Activated CD8-positive, alpha-beta memory T cell treated with anti-CD3 and anti-CD28 coated beads, Interleukin-2, amount 50 U/mL, for 1 hour (primary cell): ENCODE data around the gene SH3PXD2A.
"Not testable (repeated sequence)": the region's sequence is repeated elsewhere in the genome, so short reads cannot be mapped to it uniquely, and the experiment has no call there.

Experiments
- DNase-seq: peaks from one replicate; pipeline ENCODE4 v3.0.0-alpha.2; 2020; ENCODE audit errors: extremely low read depth

The SH3PXD2A gene

GRCh38 chr10:103791291-103791690, 64.1 kb downstream of the SH3PXD2A start:
- DNase-seq: no peak

DNA sequence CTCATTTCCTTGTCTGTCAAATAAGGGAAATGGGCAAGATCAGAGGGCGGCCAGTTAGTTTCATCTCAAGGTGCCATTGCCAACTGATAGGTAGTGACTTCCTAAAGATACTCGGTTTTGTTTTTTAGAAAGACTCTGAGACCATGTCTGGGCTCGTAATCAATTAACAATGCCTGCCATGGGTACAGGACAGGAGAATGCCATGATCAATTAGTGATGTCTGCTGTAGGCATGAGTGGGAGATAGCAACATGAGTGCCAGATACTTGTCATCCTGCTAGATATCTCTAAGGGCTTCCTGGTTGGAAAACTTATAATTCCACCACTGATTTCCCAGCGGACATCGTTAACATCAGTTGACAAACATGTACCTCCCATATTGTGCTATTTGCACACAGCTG, 64.8 kb downstream of the SH3PXD2A start:
- DNase-seq: no peak

DNA sequence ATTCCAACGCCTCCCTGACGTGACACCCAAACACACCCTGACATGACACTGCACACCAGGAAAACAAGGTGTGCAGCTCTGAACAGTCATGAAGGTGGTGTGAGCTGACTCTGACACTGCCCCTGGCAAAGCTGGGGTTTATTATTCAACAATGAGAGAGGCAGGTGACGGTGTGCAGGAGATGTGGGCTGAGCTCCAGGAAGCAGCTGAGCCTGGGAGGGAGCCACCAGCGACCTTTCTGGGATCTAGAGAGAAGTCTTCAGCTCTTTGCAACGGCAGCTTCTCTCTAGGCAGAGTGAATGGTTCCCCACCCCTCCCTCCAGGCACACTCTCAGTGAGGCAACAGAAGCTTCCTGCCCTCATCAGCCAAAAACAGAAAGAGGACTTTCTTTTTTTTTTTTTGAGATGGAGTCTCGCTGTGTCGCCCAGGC, 65.6 kb downstream of the SH3PXD2A start:
- DNase-seq: no peak

DNA sequence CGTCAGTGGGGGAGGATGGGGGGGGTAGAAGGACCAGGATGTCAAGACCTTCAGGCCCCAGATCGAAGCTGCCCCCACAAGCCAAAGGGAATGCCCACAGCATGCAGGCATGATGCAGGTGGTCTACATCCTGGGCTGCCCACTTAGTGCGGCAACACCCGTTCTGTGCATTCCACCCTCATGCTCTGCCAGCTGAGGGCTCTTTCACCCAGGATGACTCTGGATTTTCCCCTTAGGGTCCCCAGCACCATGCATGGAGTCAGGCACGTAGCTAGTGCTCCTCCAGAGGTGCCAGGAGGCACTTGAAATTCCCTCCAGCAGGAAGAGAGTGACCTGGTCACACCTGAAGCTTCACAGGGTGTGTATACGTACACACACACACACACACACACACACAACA, 66.2 kb downstream of the SH3PXD2A start:
- no peak for DNase-seq

DNA sequence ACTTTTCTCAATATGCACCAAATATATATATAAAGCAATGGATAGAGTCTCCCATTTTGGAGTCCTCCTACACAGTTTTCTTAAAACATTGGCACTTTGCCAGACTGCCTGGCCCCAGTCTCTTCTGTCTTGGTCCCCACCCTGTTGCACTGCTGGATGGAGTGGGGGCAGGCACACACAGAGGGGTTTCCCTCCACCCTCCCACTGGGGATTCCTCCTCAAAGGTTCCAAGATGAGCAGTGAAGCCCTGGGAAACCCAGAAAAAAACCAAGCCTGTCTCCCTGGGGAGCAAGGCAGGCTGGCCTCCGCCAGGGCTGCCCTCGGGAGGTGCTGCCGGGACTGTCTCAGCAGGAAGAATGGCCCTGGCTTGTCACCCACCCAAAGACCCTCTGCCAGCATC, 68.0 kb downstream of the SH3PXD2A start:
- DNase-seq: no peak

DNA sequence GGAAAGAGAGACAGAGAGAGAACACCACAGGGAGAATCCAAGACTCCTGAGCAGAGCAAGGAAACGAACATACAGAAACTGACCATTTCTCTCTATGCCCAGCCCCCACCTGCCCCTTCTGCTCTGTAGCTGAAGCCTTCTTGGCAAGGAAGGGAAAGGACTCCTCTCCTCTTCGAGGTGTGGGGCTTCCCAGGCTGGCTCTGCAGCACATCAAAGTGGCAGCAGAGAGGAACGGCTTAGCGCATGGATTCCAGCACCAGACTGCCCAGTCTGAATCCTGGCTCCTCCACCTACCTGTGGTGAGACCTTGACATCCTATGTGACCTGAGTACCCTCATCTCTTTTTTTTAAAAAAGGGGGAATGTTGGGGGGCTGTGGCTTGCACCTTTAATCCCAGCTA, 69.4 kb downstream of the SH3PXD2A start:
- no peak for DNase-seq

- DNase-seq: no peak
These were observed 70.5 kb downstream of the SH3PXD2A start for GRCh38 chr10:103784723-103785418.

GRCh38 chr10:103784089-103784488, 71.3 kb downstream of the SH3PXD2A start:
- no peak for DNase-seq

DNA sequence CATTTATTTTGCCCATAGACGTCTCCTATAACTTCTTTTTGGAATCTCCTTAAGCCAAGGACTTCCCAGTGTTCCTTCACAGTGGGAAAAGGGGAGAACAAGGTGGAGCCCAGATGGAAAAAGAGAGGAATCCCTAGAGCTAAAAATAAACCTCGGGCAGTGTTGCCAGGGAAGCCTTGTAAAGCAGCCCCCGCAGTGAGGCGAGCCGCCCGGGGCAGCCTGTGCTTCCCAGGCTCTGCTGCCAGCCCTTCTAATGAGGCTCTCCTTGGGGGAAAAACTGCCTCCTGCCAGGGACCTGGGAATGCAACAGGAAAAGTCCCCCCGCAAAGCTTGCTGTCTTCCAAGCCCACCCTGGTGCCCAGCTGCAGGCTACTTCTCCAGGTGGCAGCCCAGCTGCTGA, 71.7 kb downstream of the SH3PXD2A start:
- no peak for DNase-seq

DNA sequence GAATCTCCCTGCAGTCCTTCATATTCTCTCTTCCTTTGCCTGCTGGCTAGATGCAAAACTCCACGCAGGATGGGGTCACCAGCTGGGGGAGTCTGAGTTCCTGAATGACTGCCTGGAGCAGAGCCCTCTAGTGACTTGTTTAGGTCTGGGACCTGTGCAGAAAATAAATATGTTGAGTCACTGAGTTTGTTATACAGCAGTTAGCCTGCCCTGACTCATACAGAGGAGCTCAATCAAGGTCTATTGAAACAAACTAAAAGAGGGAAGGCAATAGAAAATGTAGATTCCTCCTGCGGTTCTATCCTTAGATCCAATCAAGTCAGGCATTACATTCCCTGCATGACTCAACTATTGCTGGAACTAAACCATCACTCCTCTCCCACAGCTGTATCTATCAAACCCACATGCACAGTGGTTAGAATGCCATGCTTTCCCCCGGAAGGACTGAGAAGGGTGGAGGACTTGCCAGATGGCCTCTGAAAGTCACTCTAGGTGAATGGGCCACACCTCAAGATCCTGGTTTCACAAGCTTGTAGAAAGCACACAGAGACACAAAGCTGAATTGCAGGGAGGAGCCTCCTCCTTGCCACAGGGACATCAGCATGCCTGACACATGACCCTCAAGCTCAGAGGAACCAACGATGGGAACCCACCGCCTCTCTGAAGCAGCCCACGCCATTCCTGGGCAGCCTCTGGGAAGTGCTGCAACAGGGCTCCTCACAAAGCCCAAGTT, 73.9 kb downstream of the SH3PXD2A start:
- no peak for DNase-seq

- no peak for DNase-seq
These were observed 74.9 kb downstream of the SH3PXD2A start for GRCh38 chr10:103780242-103781149.

DNA sequence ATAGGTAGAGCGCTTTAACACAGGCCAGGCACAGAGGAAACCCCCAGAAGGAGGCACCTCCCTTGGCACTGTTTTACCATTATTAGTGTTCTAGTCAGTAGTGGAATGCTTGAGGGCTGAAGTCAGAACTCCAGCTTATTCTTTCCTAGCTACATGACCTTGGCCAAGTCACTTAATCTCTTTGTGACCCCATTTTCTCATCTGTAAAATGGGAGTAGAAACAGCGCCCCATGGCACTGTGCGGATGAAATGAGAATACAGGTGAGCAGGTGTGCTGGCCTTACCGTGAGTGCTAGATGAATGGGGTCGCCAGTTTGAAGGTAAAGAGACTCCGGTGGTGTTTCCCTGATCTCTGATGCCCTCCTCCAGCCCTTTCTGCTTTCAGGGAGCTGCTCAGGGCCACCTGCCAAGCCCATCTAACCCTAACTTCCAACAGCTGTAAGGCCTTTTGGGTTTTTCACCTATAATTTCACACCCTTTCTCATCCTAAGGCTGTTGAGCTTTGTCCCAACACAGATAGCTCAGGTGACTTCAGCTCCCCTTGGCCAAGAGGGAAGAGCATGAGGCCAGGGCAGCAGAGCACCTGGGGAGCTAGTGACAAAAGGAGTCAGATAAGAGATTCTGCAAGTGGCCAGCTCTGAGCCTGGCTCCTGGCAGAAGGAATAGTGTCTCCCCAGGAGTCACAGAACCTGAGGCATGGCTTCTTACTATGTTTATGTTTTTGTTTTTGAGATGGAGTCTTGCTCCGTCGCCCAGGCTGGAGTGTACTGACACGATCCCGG, 76.8 kb downstream of the SH3PXD2A start:
- no peak for DNase-seq

DNA sequence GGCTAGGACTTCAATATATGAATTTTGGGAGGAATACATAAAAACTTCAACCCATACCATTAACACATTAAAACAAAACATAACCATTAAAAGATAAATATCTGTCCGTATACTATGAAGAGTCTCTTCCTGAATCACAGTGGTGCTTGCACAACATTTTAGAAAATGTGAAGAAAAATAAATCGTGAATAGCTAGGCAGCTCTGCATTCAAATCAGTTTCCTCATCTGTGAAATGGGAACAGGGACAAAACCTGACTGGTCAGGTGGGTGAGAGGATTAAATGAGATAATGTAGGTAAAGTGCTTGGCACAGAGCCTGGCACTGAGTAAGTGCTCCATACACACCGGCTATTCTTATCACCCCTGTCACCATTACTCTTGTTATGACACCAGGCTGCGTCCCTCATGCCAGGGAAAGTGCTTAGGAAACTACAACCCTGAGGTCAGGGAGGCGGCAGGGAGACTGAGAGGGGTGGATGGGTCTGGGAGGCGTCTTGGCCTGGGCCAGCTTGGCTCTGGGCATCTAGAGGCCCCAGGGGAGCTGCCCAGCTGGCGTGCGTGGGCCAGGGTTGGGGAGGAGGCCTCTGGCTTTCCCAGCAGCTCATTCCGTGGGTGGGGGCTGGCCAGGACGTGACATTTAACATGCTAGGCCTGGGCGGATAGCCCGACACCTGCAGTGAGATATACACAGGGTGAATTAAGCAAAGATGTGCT, 78.3 kb downstream of the SH3PXD2A start:
- no peak for DNase-seq

DNA sequence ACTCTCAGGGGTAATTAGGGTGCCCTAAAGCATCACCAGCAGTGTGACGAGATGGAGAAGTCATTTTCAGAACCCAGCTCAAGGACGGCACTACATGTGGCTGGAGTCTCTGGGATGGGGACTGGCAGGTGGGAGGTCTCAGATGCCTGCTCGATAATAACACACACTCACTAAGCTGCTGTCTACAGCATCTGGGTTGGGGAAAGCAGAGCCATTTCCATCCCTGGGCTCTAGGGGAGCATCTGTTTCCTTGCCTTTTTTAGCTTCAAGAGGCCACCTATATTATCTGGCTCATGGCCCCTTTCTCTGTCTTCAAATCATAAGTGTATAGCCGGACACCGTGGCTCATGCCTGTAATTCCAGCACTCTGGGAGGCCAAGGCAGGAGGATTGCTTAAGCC, 79.6 kb downstream of the SH3PXD2A start:
- no peak for DNase-seq

DNA sequence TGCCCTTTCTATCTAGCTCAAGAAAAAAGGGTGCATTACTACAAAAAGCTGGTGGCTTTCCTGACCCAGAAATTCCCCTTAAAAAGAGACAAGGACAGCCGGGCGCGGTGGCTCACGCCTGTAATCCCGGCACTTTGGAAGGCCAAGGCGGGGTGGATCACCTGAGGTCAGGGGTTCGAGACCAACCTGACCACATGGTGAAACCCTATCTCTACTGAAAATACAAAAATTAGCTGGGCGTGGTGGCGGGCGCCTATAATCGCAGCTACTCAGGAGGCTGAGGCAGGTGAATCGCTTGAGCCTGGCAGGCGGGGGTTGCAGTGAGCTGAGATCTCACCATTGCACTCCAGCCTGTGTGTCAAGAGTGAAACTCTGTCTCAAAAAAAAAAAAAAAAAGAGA, 82.5 kb downstream of the SH3PXD2A start:
- not testable (repeated sequence) for DNase-seq

- DNase-seq: no peak
These were observed 83.1 kb downstream of the SH3PXD2A start for GRCh38 chr10:103772096-103772845.

- no peak for DNase-seq
These were observed 85.2 kb downstream of the SH3PXD2A start for GRCh38 chr10:103770139-103770538.

DNA sequence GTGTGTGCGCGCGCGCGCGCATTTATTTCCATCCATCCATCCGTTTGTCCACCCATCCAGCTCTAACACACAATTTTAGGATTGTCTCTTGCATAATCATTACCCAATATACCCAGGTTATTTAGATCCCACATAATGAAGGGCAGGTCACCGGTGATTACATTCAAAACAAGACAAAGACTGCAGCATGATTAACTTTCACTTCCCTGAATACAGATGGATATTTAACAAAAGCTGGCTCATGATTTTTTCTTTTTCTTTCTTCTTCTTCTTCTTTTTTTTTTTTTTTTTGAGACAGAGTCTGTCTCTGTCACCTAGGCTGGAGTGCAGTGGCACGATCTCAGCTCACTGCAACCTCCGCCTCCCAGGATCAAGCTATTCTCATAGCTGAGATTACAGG, 86.2 kb downstream of the SH3PXD2A start:
- no peak for DNase-seq

GRCh38 chr10:103768345-103768744, 87.0 kb downstream of the SH3PXD2A start:
- no peak for DNase-seq

- no peak for DNase-seq
These were observed 87.6 kb downstream of the SH3PXD2A start for GRCh38 chr10:103767756-103768155.
